ENCODE results near the gene RBL2. TPM values are rescaled to one million over a fixed set of nuclear protein-coding genes. Genes with fewer than 3 reads are reported as not detected.

The RBL2 gene
- total and polyA plus RNA-seq, 2 of the 13 experiments (the other 11 are each of a cell fraction or from before 2014, with no cell fraction given): 41.2 to 60.9 TPM

GRCh38 chr16:53503270-53503923 is 69.1 kb downstream of the RBL2 start (continued):
- TF ChIP-seq ZNF281 (CRISPR knock-in tag; IDR thresholded peaks at IDR 0.05; ENCODE audit: borderline replicate concordance): peak; percentile 32; the same call in 1 of the 2 replicates
- TF ChIP-seq SOX6 (IDR thresholded peaks at IDR 0.05): no peak
- TF ChIP-seq SOX6 (CRISPR knock-in tag; IDR thresholded peaks at IDR 0.05): peak; percentile 76
- TF ChIP-seq CEBPZ (IDR thresholded peaks at IDR 0.05; ENCODE audit: low read length): peak; percentile 57
- peak; percentile 78; the same call in 1 of the 2 replicates for TF ChIP-seq LCORL (IDR thresholded peaks at IDR 0.05)
- peak; percentile 95 for TF ChIP-seq LCORL (CRISPR knock-in tag; IDR thresholded peaks at IDR 0.05)
- peak; percentile 89 for TF ChIP-seq SMAD3 (CRISPR knock-in tag; IDR thresholded peaks at IDR 0.05)
- peak; percentile 84; the same call in 1 of the 2 replicates for TF ChIP-seq HNRNPL (IDR thresholded peaks at IDR 0.05; ENCODE audit: low read depth, low read length)
- peak; percentile 91 for TF ChIP-seq MYC (CRISPR knock-in tag; IDR thresholded peaks at IDR 0.05; ENCODE audit: borderline replicate concordance)
- TF ChIP-seq NFE2 (CRISPR knock-in tag; IDR thresholded peaks at IDR 0.05): no peak
- TF ChIP-seq ZNF138 (CRISPR knock-in tag; IDR thresholded peaks at IDR 0.05; ENCODE audit: low read depth): peak; percentile 73
- TF ChIP-seq NR2C2 (CRISPR knock-in tag; IDR thresholded peaks at IDR 0.05; ENCODE audit: borderline replicate concordance): peak; percentile 89
- TF ChIP-seq ETV6 (CRISPR knock-in tag; conservative IDR thresholded peaks at IDR 0.05): peak; percentile 83; the same call in 1 of the 2 replicates
- TF ChIP-seq PRPF4 (IDR thresholded peaks at IDR 0.05; ENCODE audit: low read depth, low read length, poor library complexity, severe bottlenecking): no peak
- peak; percentile 82 for TF ChIP-seq ATF2 (CRISPR knock-in tag; IDR thresholded peaks at IDR 0.05)
- no peak for TF ChIP-seq MAFF (IDR thresholded peaks at IDR 0.05; ENCODE audit: low read depth, low read length)
- TF ChIP-seq NFATC3 (CRISPR knock-in tag; IDR thresholded peaks at IDR 0.05): no peak
- TF ChIP-seq ZBTB39 (CRISPR knock-in tag; IDR thresholded peaks at IDR 0.05): no peak
- peak; percentile 49; the same call in 1 of the 2 replicates for TF ChIP-seq HOXA9 (CRISPR knock-in tag; IDR thresholded peaks at IDR 0.05; ENCODE audit: borderline replicate concordance)
- no peak for TF ChIP-seq SNRNP70 (IDR thresholded peaks at IDR 0.05; ENCODE audit: low read depth, low read length)
- 0 out of 2 replicates have a peak, but pooled peaks have one; percentile 40 for TF ChIP-seq EEA1 (CRISPR knock-in tag; IDR thresholded peaks at IDR 0.05; ENCODE audit: borderline replicate concordance)

Measured in HepG2 (cell line).